ENCODE measurements around the gene SHC1.
A peak's percentile ranks its signal among the peaks of the same experiment; 100 is the strongest.

Gene SHC1

GRCh38 chr1:154957091-154957657 lies 13.4 kb downstream of the SHC1 start:
- DNase-seq (ENCODE audit: low read depth in 2 of 2) = no peak

GRCh38 chr1:154956544-154956941 lies 14.0 kb downstream of the SHC1 start:
- DNase-seq (ENCODE audit: low read depth in 2 of 2) = no peak

- peak; percentile 55 to 70 for DNase-seq (ENCODE audit: low read depth in 2 of 2)
These were observed 14.6 kb downstream of the SHC1 start, which contains the start of gene PBXIP1 for GRCh38 chr1:154955718-154956543. Gene PBXIP1 (minus strand): TSS chr1:154956099. CDS start chr1:154953721, 2,378 bp downstream.

GRCh38 chr1:154955039-154955717 lies 15.4 kb downstream of the SHC1 start:
- peak; percentile 68 for DNase-seq (ENCODE audit: low read depth in 2 of 2)

- no peak for DNase-seq (ENCODE audit: low read depth in 2 of 2)
These were observed 16.0 kb downstream of the SHC1 start for GRCh38 chr1:154954541-154954940.

GRCh38 chr1:154953611-154954038 lies 16.9 kb downstream of the SHC1 start:
- no peak for DNase-seq (ENCODE audit: low read depth in 2 of 2)

GRCh38 chr1:154952664-154953063 lies 17.9 kb downstream of the SHC1 start:
- no peak for DNase-seq (ENCODE audit: low read depth in 2 of 2)

- DNase-seq (ENCODE audit: low read depth in 2 of 2) = peak in 1 of 2 donors; percentile 49
These were observed 18.5 kb downstream of the SHC1 start for GRCh38 chr1:154951901-154952657.

- no peak for DNase-seq (ENCODE audit: low read depth in 2 of 2)
These were observed 22.5 kb downstream of the SHC1 start for GRCh38 chr1:154948079-154948478.

GRCh38 chr1:154945962-154946850 lies 24.3 kb downstream of the SHC1 start:
- no peak for DNase-seq (ENCODE audit: low read depth in 2 of 2)

- DNase-seq (ENCODE audit: low read depth in 2 of 2) = no peak
These were observed 25.2 kb downstream of the SHC1 start for GRCh38 chr1:154945160-154945961.

GRCh38 chr1:154944401-154945159 lies 26.0 kb downstream of the SHC1 start:
- no peak for DNase-seq (ENCODE audit: low read depth in 2 of 2)

- DNase-seq (ENCODE audit: low read depth in 2 of 2) = no peak
These were observed 26.7 kb downstream of the SHC1 start for GRCh38 chr1:154943649-154944400.

- no peak for DNase-seq (ENCODE audit: low read depth in 2 of 2)
These were observed 29.1 kb downstream of the SHC1 start for GRCh38 chr1:154941333-154942013.

- DNase-seq (ENCODE audit: low read depth in 2 of 2) = no peak
These were observed 29.8 kb downstream of the SHC1 start for GRCh38 chr1:154940651-154941194.

GRCh38 chr1:154940213-154940560 lies 30.4 kb downstream of the SHC1 start:
- no peak for DNase-seq (ENCODE audit: low read depth in 2 of 2)

- DNase-seq (ENCODE audit: low read depth in 2 of 2) = no peak
These were observed 31.7 kb downstream of the SHC1 start for GRCh38 chr1:154938604-154939399.

Measured in stimulated activated CD8-positive, alpha-beta memory T cell treated with anti-CD3 and anti-CD28 coated beads, Interleukin-15, amount 100 ng/mL, for 48 hours (primary cell).